HG02840 (cell line): ENCODE data around the gene MRPL57.
"Not testable (repeated sequence)": the region's sequence is repeated elsewhere in the genome, so short reads cannot be mapped to it uniquely, and the experiment has no call there.

Experiments
- ATAC-seq: cut with Tn5 transposase; IDR thresholded peaks from one replicate; pipeline ENCODE4 v1.9.1; 2021; ENCODE audit warnings: mild to moderate bottlenecking, moderate library complexity, moderate number of reproducible peaks; ENCODE audit not compliant: unreplicated experiment, low FRiP score

The MRPL57 gene

DNA sequence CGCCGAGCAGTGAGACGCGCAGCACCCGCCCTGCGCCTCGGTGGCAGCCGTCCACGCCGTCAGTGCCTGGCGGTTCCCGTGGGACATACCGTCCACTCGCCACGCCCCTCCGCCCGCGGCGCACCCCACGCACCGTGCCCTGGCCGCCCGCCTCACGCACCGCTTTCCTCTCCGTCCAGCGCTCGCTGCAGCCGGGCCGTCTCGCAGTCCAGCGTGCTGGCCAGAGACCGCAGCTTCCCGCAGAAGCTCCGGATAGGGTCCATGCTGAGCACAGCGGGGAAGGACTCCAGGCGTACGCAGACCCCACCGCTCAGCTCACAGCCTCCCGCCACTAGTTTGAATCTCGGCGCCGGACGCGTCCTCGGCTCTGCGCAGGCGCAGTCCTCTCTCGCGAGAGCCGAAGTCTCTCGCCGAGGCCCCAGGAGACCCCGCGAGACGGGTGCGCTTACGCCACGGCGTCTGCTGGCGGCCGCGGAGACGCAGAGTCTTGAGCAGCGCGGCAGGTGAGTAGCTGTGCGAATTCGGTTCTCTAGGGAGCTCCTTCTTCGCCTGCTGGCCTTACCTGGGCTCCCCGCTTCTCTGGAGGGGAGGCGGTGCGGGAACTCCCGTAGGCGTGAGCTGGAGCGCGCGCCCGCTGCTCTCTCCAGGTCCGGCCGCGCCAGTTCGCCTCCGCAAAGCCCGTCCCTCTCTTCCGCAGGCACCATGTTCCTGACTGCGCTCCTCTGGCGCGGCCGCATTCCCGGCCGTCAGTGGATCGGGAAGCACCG lies at the start of gene MRPL57, which contains the start of gene SKA3:
MRPL57 (plus strand) TSS at position 444 of the 767 bp plus-strand sequence; CDS start at position 703, 259 bp downstream.
SKA3 (minus strand) TSS at position 338 of the 767 bp plus-strand sequence; CDS start at position 263, 75 bp downstream.
- peak; percentile 90 for ATAC-seq

DNA sequence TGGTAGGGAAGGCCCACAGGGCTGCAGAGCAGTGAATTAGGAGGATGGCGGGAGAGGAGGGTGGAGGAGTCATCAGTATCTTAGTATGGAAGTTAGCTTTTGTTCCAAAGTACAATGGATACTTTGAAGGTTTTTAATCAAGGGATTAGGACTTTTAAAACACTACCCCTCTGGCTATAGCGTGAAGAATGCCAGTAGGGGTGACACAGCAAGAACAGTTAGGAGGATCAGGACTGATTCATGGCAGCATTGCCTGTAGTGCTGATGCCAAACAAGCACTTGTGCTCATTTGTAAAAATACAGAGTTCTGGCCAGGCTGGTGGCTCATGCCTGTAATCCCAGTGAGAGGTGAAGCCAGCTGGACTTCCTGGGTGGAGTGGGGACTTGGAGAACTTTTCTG lies 46.3 kb upstream of the MRPL57 start:
- ATAC-seq, result no peak

DNA sequence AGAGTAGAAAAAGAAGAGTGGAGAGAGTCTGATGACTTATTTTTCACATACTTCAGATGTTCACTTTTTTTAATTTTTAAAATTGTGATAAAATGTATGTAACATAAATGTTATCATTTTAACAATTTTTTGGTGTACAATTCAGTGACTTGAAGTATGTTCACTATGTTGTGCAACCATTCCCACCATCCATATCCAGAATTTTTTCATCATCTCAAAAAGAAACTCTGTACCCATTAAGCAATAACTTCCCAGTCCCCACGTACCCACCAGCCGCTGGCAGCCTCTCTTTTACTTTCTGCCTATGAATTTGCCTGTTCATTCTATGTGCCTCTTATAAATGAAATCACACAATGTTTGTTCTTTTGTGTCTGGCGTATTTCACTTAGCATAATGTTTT lies 43.4 kb upstream of the MRPL57 start:
- no peak for ATAC-seq

DNA sequence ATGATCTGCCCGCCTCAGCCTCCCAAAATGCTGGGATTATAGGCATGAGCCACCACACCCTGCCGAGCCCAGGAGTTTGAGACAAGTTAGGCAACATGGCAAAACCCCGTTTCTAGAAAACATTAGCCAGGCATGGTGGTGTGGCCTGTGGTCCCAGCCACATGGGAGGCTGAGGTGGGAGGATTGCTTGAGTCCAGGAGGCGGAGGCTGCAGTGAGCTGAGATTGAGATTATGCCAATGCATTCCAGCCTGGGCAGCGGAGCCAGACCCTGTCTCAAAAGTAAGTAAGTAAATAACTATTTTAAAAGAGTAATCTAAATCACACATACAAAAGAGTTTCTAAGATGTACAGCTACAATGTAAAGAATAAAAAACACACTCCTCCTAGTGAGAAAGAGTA lies 42.0 kb upstream of the MRPL57 start:
- no peak for ATAC-seq

DNA sequence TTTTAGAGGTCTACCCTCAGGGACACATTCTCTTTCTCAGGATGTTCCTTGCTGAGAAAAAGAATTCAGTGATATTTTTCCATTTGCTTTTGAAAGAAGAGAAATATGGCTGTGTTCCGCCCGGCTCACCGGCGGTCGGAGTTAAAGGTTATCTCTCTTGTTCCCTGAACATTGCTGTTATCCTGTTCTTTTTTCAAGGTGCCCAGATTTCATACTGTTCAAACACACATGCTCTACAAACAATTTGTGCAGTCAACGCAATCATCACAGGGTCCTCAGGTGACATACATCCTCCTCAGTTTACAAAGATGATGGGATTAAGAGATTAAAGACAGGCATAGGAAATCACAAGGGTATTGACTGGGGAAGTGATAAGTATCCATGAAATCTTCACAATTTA lies 40.6 kb upstream of the MRPL57 start:
- ATAC-seq, result not testable (repeated sequence)

DNA sequence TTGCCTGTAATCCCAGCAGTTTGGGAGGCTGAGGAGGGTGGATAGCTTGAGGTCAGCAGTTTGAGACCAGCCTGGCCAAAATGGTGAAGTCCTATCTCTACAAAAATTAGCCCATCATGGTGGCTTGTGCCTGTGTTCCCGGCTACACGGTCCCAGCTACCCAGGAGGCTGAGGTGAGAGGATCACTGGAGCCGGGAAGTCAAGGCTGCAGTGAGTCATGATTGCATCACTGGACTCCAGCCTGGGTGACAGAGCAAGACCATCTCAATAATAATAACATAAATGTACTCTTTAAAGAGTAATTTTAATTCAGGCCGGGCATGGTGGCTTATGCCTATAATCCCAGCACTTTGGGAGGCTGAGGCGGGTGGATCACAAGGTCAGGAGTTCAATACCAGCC lies 38.8 kb upstream of the MRPL57 start:
- no peak for ATAC-seq

DNA sequence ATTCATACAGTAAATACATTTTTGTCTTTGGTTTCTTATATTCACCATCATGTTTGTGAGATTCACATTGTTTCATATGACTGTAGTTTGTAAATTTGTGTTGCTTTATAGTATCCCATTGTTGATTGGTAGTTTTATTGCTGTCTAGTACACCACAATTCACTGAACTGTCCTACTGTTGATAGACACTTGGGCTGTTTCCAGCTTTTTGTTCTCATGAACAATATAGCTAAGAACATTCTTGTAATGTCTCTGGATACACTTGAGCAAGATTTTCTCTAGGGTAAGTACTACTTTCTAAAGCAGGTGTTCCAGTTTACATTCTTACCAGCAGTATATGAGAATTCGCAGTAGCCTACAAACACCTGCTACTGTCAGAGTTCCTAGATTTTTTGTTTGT lies 37.9 kb upstream of the MRPL57 start:
- no peak for ATAC-seq

DNA sequence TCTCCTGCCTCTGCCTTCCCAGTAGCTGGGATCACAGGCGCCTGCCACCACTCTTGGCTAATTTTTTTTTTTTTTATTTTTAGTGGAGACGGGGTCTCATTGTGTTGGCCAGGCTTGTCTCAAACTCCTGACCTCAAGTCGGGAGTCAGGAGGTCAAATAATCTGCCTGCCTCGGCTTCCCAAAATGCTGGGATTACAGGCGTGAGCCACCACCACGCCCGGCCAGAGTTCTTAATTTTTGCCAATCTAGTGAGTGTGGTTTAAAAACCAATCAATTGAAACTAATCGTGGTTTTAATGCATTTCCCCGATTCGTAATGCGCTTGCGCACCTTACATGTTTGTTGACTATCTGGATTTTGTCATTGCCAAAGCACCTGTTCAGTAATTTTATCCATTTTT lies 37.1 kb upstream of the MRPL57 start:
- ATAC-seq, result no peak

DNA sequence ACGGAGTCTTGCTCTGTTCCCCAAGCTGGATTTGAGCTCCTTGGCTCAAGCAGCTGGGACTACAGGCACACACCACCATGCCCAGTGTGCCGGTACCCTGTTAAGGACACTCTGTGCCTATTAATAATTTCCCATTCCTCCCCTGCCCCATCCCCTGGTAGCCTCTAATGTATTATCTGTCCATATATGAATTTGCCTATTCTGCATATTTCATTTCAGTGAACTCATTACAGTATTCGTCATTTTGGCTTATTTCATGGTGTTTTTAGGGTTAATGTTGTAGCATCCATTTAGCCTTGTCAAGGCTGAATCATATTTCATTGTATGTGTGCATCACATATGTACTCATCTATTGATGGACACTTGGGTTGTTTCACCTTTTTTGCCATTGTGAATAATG lies 33.7 kb upstream of the MRPL57 start:
- no peak for ATAC-seq

DNA sequence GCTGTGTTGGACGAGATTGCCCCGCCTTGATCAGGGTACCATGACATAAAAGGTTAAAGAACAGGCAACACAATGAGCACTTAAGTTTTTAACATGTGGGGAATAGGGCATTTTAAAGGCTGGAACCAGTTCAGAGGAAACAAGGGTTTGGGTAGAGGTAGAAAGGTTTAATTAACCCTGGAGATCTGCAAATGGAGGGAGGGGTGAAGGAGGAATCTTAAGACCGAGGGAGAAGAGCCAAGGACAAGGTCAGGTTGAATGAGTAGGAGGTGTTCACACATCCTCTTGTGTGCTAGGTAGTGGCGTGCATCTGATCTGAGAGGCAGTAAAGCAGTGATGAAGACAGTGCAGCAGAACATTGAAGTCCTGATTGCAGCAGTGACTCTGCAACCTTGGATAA lies 28.6 kb upstream of the MRPL57 start:
- no peak for ATAC-seq

DNA sequence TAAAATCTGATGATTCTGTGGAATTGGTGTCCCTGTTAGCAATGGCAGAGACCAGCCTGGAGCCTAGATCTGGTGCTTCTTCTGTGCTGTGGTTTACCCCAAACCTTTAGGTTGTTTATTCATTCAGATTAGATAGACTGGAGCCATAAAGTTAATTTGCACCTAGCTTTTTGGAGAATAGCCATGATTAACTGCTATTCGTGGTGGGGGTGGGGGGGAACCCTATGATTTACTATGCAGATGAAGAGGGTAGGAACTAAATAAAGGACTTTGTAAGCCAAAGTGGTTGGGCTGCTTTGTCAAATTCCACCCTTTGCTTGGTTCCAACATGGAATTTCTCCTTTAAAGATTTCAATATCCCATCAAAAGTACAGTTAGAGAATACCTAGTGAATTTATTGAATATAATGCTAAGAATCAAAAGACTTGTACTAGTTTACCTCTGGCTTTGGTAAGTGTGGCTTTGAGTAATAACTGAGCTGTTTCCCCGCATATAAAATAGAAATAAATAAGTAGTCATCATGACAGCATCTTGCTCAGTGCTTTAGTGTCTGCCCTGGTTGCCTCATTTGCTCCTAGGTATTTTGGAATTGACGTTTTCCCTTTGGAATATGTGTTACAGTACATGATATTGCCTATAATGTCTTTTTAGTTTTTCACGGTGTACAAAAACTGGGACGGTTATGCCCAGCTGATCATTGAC lies 27.8 kb upstream of the MRPL57 start:
- ATAC-seq, result no peak

DNA sequence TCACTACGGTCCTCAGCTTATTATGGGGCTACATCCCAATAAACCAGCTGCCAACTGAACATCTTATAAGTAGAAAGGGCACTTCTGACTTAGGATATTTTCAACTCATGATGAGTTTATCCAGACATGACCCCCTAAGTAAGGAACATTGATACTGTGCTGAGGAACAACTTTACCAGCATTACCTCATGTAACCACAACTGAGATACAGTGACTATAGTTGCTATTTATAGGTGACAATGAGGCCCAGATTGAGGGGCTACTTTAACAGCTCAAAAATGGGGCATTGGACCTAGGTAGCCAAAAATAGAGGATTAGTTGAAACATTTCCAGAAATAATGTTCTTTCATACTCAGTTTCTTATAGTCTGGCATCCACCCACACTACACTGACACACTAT lies 26.9 kb upstream of the MRPL57 start:
- ATAC-seq, result no peak

DNA sequence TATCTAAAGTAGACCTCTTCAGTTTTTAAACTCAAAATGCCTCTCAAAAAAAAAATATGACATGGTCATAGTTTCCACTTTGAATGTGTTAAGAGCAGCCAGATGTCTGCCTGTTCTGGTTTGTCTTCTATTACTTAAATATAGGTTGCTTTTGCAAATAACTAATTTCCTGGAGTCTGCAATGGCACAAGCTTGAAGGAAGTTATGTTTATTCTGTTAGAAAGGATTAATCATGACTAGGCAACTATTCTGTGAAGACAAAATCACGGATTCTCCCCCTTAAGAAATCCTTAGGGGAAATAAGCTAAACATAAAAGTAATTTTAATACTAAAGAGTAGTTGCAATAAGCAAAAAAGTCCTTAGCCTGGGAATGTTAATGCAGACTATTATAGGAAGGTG lies 26.4 kb upstream of the MRPL57 start:
- no peak for ATAC-seq

DNA sequence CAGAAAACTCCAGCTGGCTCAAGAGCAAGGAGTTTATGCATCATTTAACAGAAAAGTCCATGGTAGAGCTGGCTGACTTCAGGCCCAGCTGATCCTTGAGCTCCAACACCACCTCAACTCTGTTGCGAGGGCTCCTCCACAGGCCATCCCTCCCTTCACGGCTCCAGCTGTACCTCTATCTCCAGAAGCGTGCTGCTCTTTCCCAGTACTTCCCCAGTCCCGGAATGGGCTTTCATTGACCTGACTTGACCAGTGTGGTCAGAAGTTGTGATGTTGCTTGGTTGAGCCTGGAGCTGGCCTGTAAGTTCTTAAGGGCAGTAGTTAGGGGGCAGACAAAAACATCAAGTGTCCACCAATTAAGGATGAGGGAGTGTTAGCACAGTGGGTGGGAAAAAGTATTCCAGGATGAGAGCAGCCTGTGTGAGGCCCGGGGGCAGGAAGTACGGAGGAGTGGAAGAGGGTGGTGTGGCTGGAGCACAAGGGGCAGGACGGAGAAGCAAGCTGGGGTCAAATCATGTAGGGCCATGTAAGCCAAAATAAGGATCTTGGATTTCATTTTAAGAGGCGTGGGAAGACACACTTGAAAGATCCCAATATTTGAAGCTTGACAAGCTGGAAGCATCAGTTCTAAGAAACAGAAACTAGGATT lies 24.1 kb upstream of the MRPL57 start:
- no peak for ATAC-seq

DNA sequence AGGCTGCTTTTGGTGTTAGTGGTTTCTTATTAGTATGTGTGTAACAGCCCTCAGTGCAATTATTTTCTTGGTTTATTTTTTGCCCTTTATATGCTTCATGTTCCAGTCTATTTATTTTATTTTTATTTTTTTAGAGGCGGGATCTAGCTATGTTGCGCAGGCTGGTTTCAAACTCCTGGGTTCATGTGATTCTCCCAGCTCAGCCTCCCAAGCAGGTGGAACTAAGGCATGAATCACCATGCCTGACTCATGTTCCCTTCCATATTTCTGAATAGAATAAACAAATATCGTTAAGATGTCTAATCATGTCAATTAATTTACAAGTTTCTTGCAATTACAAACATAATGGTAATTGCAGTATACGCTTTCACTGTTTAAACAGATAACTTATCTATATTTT lies 11.8 kb upstream of the MRPL57 start:
- no peak for ATAC-seq

DNA sequence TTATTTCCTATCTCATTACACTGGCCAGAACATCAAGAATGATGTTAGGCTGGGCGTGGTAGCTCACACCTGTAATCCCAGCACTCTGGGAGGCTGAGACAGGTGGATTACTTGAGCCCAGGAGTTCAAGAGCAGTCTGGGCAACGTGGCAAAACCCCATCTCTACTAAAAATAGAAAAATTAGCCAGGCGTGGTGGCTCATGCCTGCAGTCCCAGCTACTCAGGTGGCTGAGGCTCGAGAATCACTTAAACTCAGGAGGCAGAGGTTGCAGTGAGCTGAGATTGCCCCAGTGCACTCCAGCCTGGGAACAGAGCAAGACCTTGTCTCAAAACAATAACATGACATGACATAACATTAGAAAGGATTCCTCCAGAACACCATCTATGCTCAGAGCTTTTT lies 10.9 kb upstream of the MRPL57 start:
- not testable (repeated sequence) for ATAC-seq

DNA sequence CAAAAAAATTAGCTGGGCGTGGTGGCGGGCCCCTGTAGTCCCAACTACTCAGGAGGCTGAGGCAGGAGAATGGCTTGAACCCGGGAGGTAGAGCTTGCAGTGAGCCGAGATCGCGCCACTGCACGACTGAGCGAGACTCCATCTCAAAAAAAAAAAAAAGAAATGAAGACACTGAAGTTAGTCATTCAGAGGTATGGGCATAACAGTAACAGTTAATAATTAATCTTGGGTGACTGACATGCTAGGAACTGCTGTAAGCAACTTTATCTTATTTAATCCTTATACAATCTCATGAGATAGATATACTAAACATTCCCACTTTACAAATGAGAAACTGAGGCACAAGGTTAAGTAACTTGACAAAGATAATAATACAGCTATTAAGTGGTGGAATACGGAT lies 5.0 kb upstream of the MRPL57 start:
- ATAC-seq, result no peak

DNA sequence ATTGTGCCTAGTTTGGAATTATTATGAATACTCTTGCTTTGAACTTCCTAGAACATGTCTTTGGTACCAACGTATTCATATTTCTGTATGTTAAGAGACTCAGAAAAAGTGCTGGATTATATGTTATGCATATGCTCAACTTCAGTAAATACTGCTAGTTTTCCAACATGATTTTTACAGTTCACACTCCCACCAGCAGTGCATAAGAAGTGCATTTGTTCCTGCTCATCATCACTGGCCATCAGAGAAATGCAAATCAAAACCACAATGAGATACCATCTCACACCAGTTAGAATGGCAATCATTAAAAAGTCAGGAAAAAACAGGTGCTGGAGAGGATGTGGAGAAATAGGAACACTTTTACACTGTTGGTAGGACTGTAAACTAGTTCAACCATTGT lies 2.7 kb upstream of the MRPL57 start:
- not testable (repeated sequence) for ATAC-seq

DNA sequence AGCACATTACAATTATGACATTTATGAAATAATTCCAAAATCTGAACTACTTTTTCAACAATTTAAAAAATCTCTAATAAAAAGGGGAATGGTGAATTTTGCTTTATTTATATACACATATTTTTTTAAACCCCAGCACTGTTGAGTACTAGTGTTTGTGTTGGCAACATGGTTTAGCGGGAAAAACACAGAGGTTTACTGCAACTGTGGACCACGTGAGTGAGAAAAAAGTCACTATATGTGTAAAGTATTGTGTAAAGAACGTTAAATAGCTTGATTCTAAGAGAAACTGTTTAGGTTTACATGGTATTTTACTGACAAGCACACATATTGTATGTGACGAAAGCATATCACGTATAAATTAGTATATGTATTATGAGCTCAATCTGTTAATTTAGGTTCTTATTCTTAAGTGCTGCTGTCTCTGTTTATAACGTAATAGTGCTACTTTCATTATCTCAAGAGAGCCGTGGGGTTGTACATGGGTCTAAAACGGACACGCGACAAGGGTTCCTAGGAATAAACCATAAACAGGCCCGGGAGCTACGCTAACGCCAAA lies 723 bp upstream of the MRPL57 start:
- ATAC-seq, result no peak

DNA sequence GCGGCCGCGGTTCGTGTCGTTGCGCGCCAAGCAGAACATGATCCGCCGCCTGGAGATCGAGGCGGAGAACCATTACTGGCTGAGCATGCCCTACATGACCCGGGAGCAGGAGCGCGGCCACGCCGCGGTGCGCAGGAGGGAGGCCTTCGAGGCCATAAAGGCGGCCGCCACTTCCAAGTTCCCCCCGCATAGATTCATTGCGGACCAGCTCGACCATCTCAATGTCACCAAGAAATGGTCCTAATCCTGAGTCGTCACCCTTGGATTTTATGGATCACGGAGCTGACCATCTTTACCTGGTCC lies 475 bp downstream of the MRPL57 start:
- peak; percentile 26 for ATAC-seq

DNA sequence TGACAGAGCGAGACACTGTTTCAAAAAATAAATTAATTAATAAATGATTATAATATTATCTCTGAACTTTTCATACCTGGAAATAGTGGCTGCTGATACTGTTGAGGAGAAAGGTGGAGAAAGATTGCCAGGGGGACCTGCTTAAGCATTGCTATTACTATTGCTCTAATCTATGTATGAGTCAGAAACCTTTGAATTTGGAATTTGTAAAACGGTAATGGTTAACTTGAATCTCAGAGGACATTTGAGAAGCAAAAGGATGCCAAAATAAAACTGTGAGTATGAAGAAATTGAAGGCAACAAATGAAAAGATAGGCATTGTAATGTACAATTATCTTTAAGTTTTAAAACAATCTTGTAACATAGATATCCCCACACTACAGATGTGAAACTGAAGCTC lies 5.2 kb downstream of the MRPL57 start:
- no peak for ATAC-seq
